Bone marrow (tissue), 2 donors: ENCODE measurements around the gene ALPG.
"Not testable (repeated sequence)": the region's sequence is repeated elsewhere in the genome, so short reads cannot be mapped to it uniquely, and the experiment has no call there.

Experiments
- DNase-seq, 2 donors: peaks; one replicate each; lab custom pipeline; 2025; lab: John Stamatoyannopoulos, UW

The ALPG gene

DNA sequence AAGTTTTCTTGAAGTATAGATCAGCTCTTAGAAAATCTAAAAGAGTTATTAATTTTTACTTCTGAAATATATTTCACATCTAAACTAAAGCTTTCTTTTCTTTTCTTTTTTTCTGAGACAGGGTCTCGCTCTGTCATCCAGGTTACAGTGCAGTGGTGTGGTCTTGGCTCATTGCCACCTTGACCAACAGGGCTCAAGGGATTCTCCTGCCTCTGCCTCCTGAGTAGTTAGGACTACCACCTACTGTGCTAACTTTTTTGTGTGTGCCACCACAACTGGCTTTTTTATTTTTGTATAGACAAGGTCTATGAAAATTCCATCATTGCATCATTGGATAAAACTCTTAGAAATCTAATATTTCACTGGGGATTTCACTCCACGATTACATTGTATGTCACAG is 10.0 kb upstream of the ALPG start:
- no peak for DNase-seq

GRCh38 chr2:232398293-232399034 is 8.2 kb upstream of the ALPG start:
- no peak for DNase-seq

DNA sequence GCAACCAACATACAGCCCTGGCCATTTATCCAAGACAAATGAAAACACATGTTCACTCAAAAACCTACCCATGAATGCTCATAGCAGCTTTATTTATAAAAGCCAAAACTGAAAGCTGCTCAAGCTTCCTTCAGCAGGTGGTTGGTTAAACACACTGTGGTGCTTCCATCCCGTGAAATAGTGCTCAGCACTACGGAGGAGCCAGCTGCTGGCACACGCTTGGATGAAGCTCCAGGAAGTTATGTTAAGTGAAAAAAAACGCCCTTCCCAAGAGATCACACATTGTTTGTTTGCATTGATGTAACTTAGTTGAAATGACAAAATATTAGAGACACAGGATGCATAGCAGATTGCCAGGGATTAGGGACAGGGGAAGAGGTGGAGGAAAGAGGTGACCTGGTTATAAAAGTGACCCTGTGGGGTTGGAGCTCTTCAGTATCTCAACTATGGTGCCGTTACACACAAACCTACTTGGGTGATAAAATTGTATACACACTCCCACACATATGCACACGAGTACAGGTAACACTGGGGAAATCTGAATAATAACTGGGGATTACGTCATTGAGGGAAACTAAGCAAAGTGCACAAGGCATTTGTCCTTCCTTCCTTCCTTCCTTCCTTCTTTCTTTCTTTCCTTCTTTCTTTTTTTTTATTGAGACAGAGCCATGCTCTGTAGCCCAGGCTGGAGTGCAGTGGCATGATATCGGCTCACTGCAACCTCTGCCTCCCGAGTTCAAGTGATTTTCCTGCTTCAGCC is 6.2 kb upstream of the ALPG start:
- no peak for DNase-seq

GRCh38 chr2:232402518-232402917 is 4.1 kb upstream of the ALPG start:
- DNase-seq: no peak

- no peak for DNase-seq
These were observed 617 bp upstream of the ALPG start for GRCh38 chr2:232405943-232406510.

DNA sequence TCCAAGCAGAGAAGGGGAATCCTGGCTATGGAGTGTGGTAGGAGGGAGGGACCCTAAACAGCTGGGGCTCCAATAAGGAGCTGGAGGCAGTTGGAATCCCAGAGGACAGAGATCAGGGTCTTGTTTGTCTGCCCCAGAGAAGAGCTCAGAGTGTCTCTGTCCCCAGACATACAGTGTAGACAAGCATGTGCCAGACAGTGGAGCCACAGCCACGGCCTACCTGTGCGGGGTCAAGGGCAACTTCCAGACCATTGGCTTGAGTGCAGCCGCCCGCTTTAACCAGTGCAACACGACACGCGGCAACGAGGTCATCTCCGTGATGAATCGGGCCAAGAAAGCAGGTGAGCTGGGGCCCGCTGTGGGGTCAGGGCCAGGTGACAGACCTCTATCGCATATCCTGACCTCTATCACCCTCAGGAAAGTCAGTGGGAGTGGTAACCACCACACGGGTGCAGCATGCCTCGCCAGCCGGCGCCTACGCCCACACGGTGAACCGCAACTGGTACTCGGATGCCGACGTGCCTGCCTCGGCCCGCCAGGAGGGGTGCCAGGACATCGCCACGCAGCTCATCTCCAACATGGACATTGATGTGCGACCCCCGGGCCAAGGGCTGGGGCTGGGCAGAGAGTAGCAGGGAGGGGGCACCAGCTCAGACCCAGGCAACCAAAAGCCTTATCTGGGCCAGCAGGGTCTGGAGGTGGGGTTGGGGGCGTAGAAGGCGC is 945 bp downstream of the ALPG start:
- DNase-seq: not testable (repeated sequence)

GRCh38 chr2:232408269-232408668 is 1.6 kb downstream of the ALPG start:
- DNase-seq: not testable (repeated sequence)

DNA sequence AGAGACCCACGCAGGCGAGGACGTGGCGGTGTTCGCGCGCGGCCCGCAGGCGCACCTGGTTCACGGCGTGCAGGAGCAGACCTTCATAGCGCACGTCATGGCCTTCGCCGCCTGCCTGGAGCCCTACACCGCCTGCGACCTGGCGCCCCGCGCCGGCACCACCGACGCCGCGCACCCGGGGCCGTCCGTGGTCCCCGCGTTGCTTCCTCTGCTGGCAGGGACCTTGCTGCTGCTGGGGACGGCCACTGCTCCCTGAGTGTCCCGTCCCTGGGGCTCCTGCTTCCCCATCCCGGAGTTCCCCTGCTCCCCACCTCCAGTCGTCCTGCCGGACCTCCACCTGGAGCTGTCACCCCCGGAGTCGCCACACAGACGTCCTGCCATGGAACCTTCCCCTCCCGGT is 3.0 kb downstream of the ALPG start:
- DNase-seq: not testable (repeated sequence)

DNA sequence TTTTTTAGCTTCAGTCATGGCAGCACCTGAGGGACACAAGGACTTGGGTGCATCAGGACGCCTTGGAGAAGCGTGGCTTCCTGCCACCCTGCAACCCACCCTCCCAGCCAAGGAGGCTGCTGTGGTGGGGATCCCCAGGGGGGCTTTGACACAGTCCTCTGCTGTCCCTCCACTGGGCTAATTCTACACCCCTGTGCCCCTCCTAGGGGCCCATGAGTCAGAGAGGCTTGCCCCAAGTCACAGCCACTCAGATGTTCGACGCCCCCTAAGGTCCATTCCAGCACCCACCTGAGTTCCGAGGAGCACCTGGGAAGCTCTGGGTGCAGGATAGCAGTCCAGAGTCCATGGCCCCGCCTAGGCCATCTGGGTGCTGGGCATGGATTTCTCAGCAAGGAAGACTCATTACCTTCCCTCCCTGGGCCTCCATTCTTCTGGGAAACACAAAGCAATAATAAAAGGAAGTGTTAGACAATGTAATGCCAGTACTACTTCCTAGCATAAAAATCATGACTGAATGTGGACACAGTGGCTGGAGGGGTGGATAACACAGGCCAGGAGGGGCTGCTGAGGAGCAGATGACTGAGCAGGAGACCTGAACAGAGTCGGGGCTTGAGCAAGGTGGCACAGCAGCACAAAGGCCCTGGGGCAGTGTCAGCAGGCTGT is 3.7 kb downstream of the ALPG start:
- DNase-seq: no peak

GRCh38 chr2:232411901-232412629 is 5.4 kb downstream of the ALPG start:
- DNase-seq: no peak

GRCh38 chr2:232412986-232413385 is 6.3 kb downstream of the ALPG start:
- no peak for DNase-seq

GRCh38 chr2:232415138-232415690 is 8.6 kb downstream of the ALPG start:
- DNase-seq: no peak

DNA sequence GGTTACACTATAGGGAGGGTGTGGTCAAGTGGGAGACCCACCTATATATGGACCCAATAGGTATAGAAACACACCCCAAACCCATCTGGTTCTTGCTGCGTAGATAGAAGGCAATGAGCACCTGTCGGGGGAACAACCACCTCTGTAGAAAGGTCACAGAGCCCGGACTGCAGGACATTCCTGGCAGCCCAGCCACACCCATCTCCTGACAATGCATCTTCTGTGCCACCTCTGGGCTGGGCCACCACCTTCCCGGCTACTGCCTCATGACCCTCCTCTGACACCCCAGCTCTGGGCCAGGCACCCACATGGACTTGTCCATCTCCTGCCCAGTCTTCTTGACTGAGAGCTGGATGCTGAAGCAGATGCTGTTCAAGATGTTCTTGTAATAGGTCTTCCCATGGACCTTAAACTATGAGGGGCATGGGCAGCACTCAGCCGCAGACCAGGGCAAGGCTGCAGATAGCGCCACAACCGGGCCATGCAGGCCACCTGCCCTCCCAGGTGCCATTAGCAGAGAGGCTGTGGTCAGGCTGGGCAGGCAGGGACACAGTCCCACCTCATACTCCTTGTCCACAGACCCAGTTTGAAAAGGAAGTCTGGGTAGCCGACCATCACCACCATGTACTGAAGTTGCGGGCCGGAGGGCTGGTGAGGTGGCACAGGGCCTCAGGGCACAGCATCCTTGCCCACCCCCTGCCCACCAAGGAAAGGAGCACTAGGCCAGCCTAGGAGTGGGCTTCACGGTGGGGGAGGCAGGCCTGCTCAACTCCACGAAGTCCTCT is 9.3 kb downstream of the ALPG start:
- DNase-seq: no peak

DNA sequence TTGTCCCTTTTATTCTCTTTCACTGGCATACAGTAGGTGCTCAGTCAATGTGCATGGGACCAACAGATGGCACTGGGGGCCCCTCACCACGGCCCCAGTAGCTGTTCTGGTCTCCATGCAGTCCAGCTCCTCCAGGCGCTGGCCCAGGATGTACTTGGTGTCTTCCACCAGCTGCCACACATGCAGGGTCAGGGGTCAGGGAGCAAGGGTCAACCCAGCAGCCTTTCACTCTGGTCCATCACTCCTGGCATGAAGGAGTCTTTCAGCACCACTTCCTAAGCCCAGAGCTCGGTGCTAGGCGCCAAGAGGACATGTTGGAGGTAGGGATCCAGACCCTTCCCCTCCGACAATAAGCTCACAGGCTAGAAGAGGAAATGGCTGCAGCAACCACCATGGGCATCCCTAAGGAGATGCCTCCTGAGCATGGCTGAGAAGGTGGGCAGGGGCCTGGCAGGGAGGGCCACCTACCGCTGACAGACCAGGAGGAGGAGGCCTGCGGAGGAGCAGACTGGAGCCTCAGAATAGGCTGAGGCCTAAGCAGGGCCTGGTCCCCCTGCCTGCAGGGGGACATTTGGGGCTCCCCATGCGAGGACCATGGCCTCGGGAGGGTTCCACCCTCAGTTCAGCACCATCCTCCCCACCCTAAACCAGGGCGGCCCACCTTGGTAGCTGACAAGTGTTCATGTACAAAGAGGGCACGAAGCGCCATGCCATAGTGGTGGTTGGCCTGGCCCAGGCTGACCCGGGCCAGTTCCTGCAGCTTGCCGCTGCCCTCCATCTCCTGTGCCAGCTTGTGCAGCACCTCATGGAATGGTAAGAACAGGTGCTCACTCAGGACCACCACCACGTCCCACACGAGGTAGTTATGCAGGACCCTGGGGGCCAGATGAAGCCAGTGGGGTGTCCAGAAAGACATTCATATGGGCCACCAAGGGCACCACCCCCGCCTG is 10.2 kb downstream of the ALPG start:
- no peak for DNase-seq

DNA sequence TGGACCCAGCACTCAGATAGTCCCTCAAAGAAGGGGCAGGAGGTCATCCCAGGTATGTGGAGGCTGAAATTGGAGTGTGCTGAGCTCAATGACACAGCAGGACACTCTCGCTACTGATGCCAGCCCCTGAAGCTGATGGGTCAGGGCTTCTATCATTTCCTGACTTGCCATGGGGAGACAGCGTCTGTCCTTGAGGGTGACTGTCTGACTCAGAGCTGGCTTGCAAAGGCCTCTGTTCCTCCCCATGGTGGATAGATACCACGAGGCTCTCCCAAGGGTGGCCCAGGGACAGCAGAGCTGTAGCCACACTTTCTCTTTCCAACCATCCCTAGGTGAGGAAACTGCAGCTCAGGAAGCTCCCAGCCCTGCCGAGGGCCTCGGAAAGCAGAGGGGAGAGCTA is 10.8 kb downstream of the ALPG start:
- no peak for DNase-seq

DNA sequence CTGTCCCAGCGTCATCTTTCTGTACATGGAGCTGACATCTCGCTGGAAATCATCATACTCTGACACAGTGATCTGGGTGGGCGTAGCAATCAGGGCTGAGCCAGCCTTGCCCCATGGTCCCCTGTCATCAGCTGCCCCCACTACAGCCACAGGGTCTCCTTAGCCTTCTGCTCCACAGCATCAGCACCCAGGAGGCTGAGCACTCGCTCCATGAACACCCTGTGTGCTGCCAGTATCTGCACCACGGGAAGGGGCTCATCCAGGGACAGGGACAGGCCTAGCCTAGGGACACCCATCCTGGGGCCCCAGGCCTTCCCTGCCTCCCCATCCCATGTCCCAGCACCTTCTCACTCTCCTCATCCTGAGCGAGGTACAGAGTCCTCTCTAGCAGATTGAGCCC is 11.4 kb downstream of the ALPG start:
- no peak for DNase-seq

GRCh38 chr2:232418466-232419244 is 12.0 kb downstream of the ALPG start:
- DNase-seq: no peak
